ENCODE results near the gene SLC8B1.

The SLC8B1 gene

GRCh38 chr12:113285679-113286610 lies 49.0 kb downstream of the SLC8B1 start:
- DNase-seq (ENCODE audit: low read depth): no peak
- H3K4me3 ChIP-seq (ENCODE audit: low read depth, low read length): no peak overlapping the region
- TF ChIP-seq POLR2A (IDR thresholded peaks at IDR 0.05; ENCODE audit: extremely low read depth, insufficient read length): no peak

- TF ChIP-seq MAX (IDR thresholded peaks at IDR 0.05; ENCODE audit: low read depth, low read length) (no peak), CTCF (IDR thresholded peaks at IDR 0.05; ENCODE audit: low read depth, low read length) (no peak), POLR2A (IDR thresholded peaks at IDR 0.05; ENCODE audit: extremely low read depth, insufficient read length) (no peak), MYC (IDR thresholded peaks at IDR 0.05; ENCODE audit: low read depth, low read length) (no peak)
- no peak for DNase-seq (ENCODE audit: low read depth)
- no peak overlapping the region for H3K4me3 ChIP-seq (ENCODE audit: low read depth, low read length)
These were observed 50.2 kb downstream of the SLC8B1 start for GRCh38 chr12:113284751-113285150.

GRCh38 chr12:113278633-113279032 lies 56.3 kb downstream of the SLC8B1 start:
- no peak for TF ChIP-seq MYC (IDR thresholded peaks at IDR 0.05; ENCODE audit: low read depth, low read length)
- TF ChIP-seq POLR2A (IDR thresholded peaks at IDR 0.05; ENCODE audit: extremely low read depth, insufficient read length): no peak
- TF ChIP-seq MAX (IDR thresholded peaks at IDR 0.05; ENCODE audit: low read depth, low read length): no peak
- TF ChIP-seq CTCF (IDR thresholded peaks at IDR 0.05; ENCODE audit: low read depth, low read length): no peak
- no peak for DNase-seq (ENCODE audit: low read depth)
- no peak overlapping the region for H3K4me3 ChIP-seq (ENCODE audit: low read depth, low read length)

GRCh38 chr12:113278141-113278540 lies 56.8 kb downstream of the SLC8B1 start:
- TF ChIP-seq CTCF (IDR thresholded peaks at IDR 0.05; ENCODE audit: low read depth, low read length) (no peak), MAX (IDR thresholded peaks at IDR 0.05; ENCODE audit: low read depth, low read length) (no peak), MYC (IDR thresholded peaks at IDR 0.05; ENCODE audit: low read depth, low read length) (no peak), POLR2A (IDR thresholded peaks at IDR 0.05; ENCODE audit: extremely low read depth, insufficient read length) (no peak)
- no peak overlapping the region for H3K4me3 ChIP-seq (ENCODE audit: low read depth, low read length)
- no peak for DNase-seq (ENCODE audit: low read depth)

GRCh38 chr12:113277511-113277910 lies 57.4 kb downstream of the SLC8B1 start:
- no peak for TF ChIP-seq CTCF (IDR thresholded peaks at IDR 0.05; ENCODE audit: low read depth, low read length)
- TF ChIP-seq MYC (IDR thresholded peaks at IDR 0.05; ENCODE audit: low read depth, low read length): no peak
- no peak for TF ChIP-seq POLR2A (IDR thresholded peaks at IDR 0.05; ENCODE audit: extremely low read depth, insufficient read length)
- no peak for TF ChIP-seq MAX (IDR thresholded peaks at IDR 0.05; ENCODE audit: low read depth, low read length)
- H3K4me3 ChIP-seq (ENCODE audit: low read depth, low read length): no peak overlapping the region
- no peak for DNase-seq (ENCODE audit: low read depth)

GRCh38 chr12:113276946-113277500 lies 57.9 kb downstream of the SLC8B1 start:
- DNase-seq (ENCODE audit: low read depth): no peak
- H3K4me3 ChIP-seq (ENCODE audit: low read depth, low read length): no peak overlapping the region
- TF ChIP-seq MYC (IDR thresholded peaks at IDR 0.05; ENCODE audit: low read depth, low read length): no peak
- TF ChIP-seq CTCF (IDR thresholded peaks at IDR 0.05; ENCODE audit: low read depth, low read length): no peak
- TF ChIP-seq MAX (IDR thresholded peaks at IDR 0.05; ENCODE audit: low read depth, low read length): no peak
- no peak for TF ChIP-seq POLR2A (IDR thresholded peaks at IDR 0.05; ENCODE audit: extremely low read depth, insufficient read length)
